Transverse colon (tissue), 4 donors: ENCODE results near the gene ZFP1. TPM values are rescaled to one million over a fixed set of nuclear protein-coding genes. Genes with fewer than 3 reads are reported as not detected.
"Not testable (repeated sequence)": the region's sequence is repeated elsewhere in the genome, so short reads cannot be mapped to it uniquely, and the experiment has no call there.

Source experiments
- DNase-seq: peaks from one replicate; pipeline ENCODE4 v3.0.0-alpha.2; 2019
- H3K27ac ChIP-seq, 4 donors: fragments of 200-600 bp; sonication (generic); 2 replicates each; pipeline ENCODE4 v1.5.1; 2016 to 2018; ENCODE audit warnings: inconsistent platforms in 4 of 4
- H3K27me3 ChIP-seq: fragments of 200-600 bp; sonication (generic); 2 replicates; pipeline ENCODE4 v1.5.1; 2017; ENCODE audit warnings: inconsistent platforms
- H3K36me3 ChIP-seq, 4 donors: fragments of 200-600 bp; sonication (generic); 2 replicates each; pipeline ENCODE4 v1.5.1; 2017 to 2019; ENCODE audit warnings: inconsistent platforms in 4 of 4
- H3K4me1 ChIP-seq, 4 donors: fragments of 200-600 bp; sonication (generic); 2 replicates each; pipeline ENCODE4 v1.5.1; 2017 to 2020; ENCODE audit warnings: inconsistent platforms in 4 of 4
- H3K4me3 ChIP-seq, 4 donors: fragments of 200-600 bp; sonication (generic); 1 replicate in 1 of 4; 2 replicates in 3 of 4; pipeline versions ENCODE4 v1.5.1 to v1.6.1; 2017 to 2019; ENCODE audit warnings: inconsistent platforms in 4 of 4
- H3K9me3 ChIP-seq, 2 donors: fragments of 200-600 bp; sonication (generic); 2 replicates each; pipeline ENCODE4 v1.5.1; 2017 to 2019; ENCODE audit warnings: inconsistent platforms in 2 of 2
- CTCF ChIP-seq, 5 experiments: fragments of 200-600 bp in 3 of 5; fragments of 450-650 bp in 2 of 5; sonication (generic) in 3 of 5; IDR thresholded peaks; 1 replicate in 2 of 5; 2 replicates in 3 of 5; pipeline ENCODE4 v1.5.1; 2016 to 2017; ENCODE audit warnings: antibody characterized with exemption in 5 of 5, inconsistent platforms in 3 of 5, mild to moderate bottlenecking in 2 of 5, moderate library complexity in 1 of 5
- EP300 ChIP-seq: sonication (generic); formaldehyde crosslinking; IDR thresholded peaks from one replicate; pipeline ENCODE4 v1.6.1; 2017; ENCODE audit warnings: antibody characterized with exemption, low read depth
- POLR2A ChIP-seq: fragments of 450-650 bp; IDR thresholded peaks from one replicate; pipeline ENCODE4 v1.6.1; 2016; ENCODE audit warnings: antibody characterized with exemption, mild to moderate bottlenecking, moderate library complexity
- POLR2AphosphoS5 ChIP-seq, 3 donors: sonication (generic); formaldehyde crosslinking; IDR thresholded peaks; one replicate each; pipeline ENCODE4 v1.6.1; 2016; ENCODE audit warnings: antibody characterized with exemption in 3 of 3
- WGBS, 2 donors: methylation state at CpG; one replicate each; pipeline ENCODE4 v1.1.5; 2018; ENCODE audit warnings: low coverage in 1 of 2; 5-methylcytosine and 5-hydroxymethylcytosine counted together
- in situ Hi-C, 4 donors: fragments of 200-750 bp; cut with MboI; loops; one replicate each; pipeline versions ENCODE4 v1.15.0 to v1.15.1; 2017; ENCODE audit warnings: low sequenced_read_pairs in 3 of 4, low pct_ligation_motif_present in 1 of 4, low pct_unique_long_range_greater_than_20kb in 1 of 4
- intact Hi-C: fragments of 100-400 bp; cut with DNase I; formaldehyde crosslinking; loops from one replicate; pipeline ENCODE4 v1.15.1; 2023; ENCODE audit warnings: low total_unique reads
- total RNA-seq, 4 donors: library from RNA; depleted of rRNA; stranded (reverse); fragments of >200 nt; gene quantifications; one replicate each; pipeline ENCODE4 v1.1.0, GENCODE V29; 2016

Gene ZFP1
- total RNA-seq, 4 donors from 2014 or later, result 1.1 to 56.7 (median 6.3) TPM

GRCh38 chr16:75202069-75202590 lies 53.8 kb downstream of the ZFP1 start:
- Histone ChIP-seq H3K4me3 (no peak overlapping the region), H3K36me3 (no peaks in the 10 kb centered on the region), H3K9me3 (no peaks in the 10 kb centered on the region), H3K27me3 (peaks cover 13% of the 10 kb centered on the region), H3K27ac (no peak overlapping the region), H3K4me1 (peaks cover 0 to 13% (median 3%) of the 10 kb centered on the region in 4 donors)
- in situ Hi-C loops, result loop anchor here in 2 of 4 donors (10.0 to 25.0 kb wide), 3 partner anchors 183 to 560 kb away; no protein-coding TSS in a partner anchor
- DNase-seq, result no peak
- intact Hi-C loops, result no loop called here
- TF ChIP-seq CTCF (IDR thresholded peaks at IDR 0.05) (no peak), POLR2AphosphoS5 (IDR thresholded peaks at IDR 0.05) (no peak), EP300 (no peak), POLR2A (no peak)
- 85 to 93% methylated on average over 3 to 13 of the region's 13 CpGs for WGBS, 2 donors

- 86 to 87% methylated on average over 12 of the region's 12 CpGs for WGBS, 2 donors
These were observed 54.8 kb downstream of the ZFP1 start for GRCh38 chr16:75203096-75203495.

GRCh38 chr16:75203667-75204409 lies 55.5 kb downstream of the ZFP1 start:
- Histone ChIP-seq H3K4me3 (no peak overlapping the region), H3K27ac (no peak overlapping the region)
- in situ Hi-C loops, result loop anchor here in 2 of 4 donors (10.0 to 25.0 kb wide), 3 partner anchors 181 to 558 kb away; no protein-coding TSS in a partner anchor

More at GRCh38 chr16:75203096-75203495, 54.8 kb downstream of the ZFP1 start:
- Histone ChIP-seq H3K27me3 (peaks cover 3% of the 10 kb centered on the region), H3K27ac (no peak overlapping the region), H3K36me3 (no peaks in the 10 kb centered on the region), H3K4me3 (no peak overlapping the region), H3K9me3 (no peaks in the 10 kb centered on the region), H3K4me1 (peaks cover 0 to 13% (median 2%) of the 10 kb centered on the region in 4 donors)
- intact Hi-C loops, result no loop called here
- TF ChIP-seq POLR2A (no peak), POLR2AphosphoS5 (IDR thresholded peaks at IDR 0.05) (no peak)
- in situ Hi-C loops, result loop anchor here in 2 of 4 donors (10.0 to 25.0 kb wide), 3 partner anchors 182 to 559 kb away; no protein-coding TSS in a partner anchor
- DNase-seq, result no peak

GRCh38 chr16:75204410-75204758 lies 56.1 kb downstream of the ZFP1 start:
- peaks cover 0 to 9% (median 0%) of the 10 kb centered on the region in 4 donors for H3K4me1 ChIP-seq
- intact Hi-C loops (no loop called here), in situ Hi-C loops (loop anchor here in 2 of 4 donors (10.0 to 25.0 kb wide), 3 partner anchors 180 to 558 kb away; no protein-coding TSS in a partner anchor)
- no peaks in the 10 kb centered on the region for H3K9me3 ChIP-seq
- H3K27me3 ChIP-seq, result no peaks in the 10 kb centered on the region
- DNase-seq, result no peak
- no peak overlapping the region for H3K4me3 ChIP-seq
- TF ChIP-seq POLR2A (no peak), EP300 (no peak)
- H3K36me3 ChIP-seq, result no peaks in the 10 kb centered on the region
- WGBS, 2 donors, result 88% methylated on average over 3 of the region's 6 CpGs; no CpG with 5 or more reads in 1 of the 2 donors
- no peak overlapping the region for H3K27ac ChIP-seq

More at GRCh38 chr16:75203667-75204409, 55.5 kb downstream of the ZFP1 start:
- no peak for DNase-seq
- intact Hi-C loops, result no loop called here
- no peaks in the 10 kb centered on the region for H3K36me3 ChIP-seq
- H3K9me3 ChIP-seq, result no peaks in the 10 kb centered on the region
- TF ChIP-seq EP300, result no peak
- TF ChIP-seq CTCF (IDR thresholded peaks at IDR 0.05), result no peak
- no peak for TF ChIP-seq POLR2AphosphoS5 (IDR thresholded peaks at IDR 0.05)
- TF ChIP-seq POLR2A, result no peak
- peaks cover 0 to 13% (median 0%) of the 10 kb centered on the region in 4 donors for H3K4me1 ChIP-seq
- no peaks in the 10 kb centered on the region for H3K27me3 ChIP-seq
- WGBS, 2 donors, result 70% methylated on average over 13 of the region's 13 CpGs; no CpG with 5 or more reads in 1 of the 2 donors

- no CpG with 5 or more reads among the region's 20 CpGs for WGBS, 2 donors
- in situ Hi-C loops, result loop anchor here in 2 of 4 donors (10.0 to 25.0 kb wide), 3 partner anchors 180 to 557 kb away; no protein-coding TSS in a partner anchor
- H3K4me3 ChIP-seq, H3K27ac ChIP-seq, H3K9me3 ChIP-seq, H3K4me1 ChIP-seq, H3K27me3 ChIP-seq, DNase-seq, intact Hi-C loops, H3K36me3 ChIP-seq: not testable (repeated sequence)
These were observed 56.6 kb downstream of the ZFP1 start for GRCh38 chr16:75204905-75205304.

- H3K4me3 ChIP-seq, H3K27ac ChIP-seq, H3K36me3 ChIP-seq, intact Hi-C loops, H3K9me3 ChIP-seq, DNase-seq, H3K4me1 ChIP-seq, H3K27me3 ChIP-seq: not testable (repeated sequence)
- WGBS, 2 donors, result no CpG with 5 or more reads among the region's 19 CpGs
- in situ Hi-C loops, result loop anchor here in 2 of 4 donors (10.0 to 25.0 kb wide), 3 partner anchors 179 to 557 kb away; no protein-coding TSS in a partner anchor
These were observed 57.1 kb downstream of the ZFP1 start for GRCh38 chr16:75205438-75205837.

- H3K36me3 ChIP-seq, H3K27me3 ChIP-seq, H3K4me1 ChIP-seq, H3K9me3 ChIP-seq, H3K27ac ChIP-seq, H3K4me3 ChIP-seq, DNase-seq: not testable (repeated sequence)
- 85% methylated on average over 17 of the region's 25 CpGs; no CpG with 5 or more reads in 1 of the 2 donors for WGBS, 2 donors
- in situ Hi-C loops, result loop anchor here in 2 of 4 donors (10.0 to 25.0 kb wide), 3 partner anchors 179 to 556 kb away; no protein-coding TSS in a partner anchor
- intact Hi-C loops, result loop anchor here (2.0 kb wide), 1 partner anchor 19 kb away; no protein-coding TSS in a partner anchor
These were observed 57.8 kb downstream of the ZFP1 start for GRCh38 chr16:75205961-75206748.
